Prostate gland (tissue), 2 donors: ENCODE results near the gene CSF1R.

Experiments used
- POLR2A ChIP-seq: fragments of 450-650 bp; IDR thresholded peaks from one replicate; pipeline ENCODE4 v1.6.1; 2016; ENCODE audit warnings: antibody characterized with exemption, mild to moderate bottlenecking
- TF ChIP-seq, protein P1 (sequence below), 4 experiments: fragments of 200-600 bp in 2 of 4; fragments of 450-650 bp in 2 of 4; sonication (generic) in 2 of 4; IDR thresholded peaks; 1 replicate in 3 of 4; 2 replicates in 1 of 4; pipeline ENCODE4 v1.5.1; 2016 to 2019; ENCODE audit warnings: antibody characterized with exemption in 4 of 4, mild to moderate bottlenecking in 2 of 4, moderate library complexity in 2 of 4

DNA sequence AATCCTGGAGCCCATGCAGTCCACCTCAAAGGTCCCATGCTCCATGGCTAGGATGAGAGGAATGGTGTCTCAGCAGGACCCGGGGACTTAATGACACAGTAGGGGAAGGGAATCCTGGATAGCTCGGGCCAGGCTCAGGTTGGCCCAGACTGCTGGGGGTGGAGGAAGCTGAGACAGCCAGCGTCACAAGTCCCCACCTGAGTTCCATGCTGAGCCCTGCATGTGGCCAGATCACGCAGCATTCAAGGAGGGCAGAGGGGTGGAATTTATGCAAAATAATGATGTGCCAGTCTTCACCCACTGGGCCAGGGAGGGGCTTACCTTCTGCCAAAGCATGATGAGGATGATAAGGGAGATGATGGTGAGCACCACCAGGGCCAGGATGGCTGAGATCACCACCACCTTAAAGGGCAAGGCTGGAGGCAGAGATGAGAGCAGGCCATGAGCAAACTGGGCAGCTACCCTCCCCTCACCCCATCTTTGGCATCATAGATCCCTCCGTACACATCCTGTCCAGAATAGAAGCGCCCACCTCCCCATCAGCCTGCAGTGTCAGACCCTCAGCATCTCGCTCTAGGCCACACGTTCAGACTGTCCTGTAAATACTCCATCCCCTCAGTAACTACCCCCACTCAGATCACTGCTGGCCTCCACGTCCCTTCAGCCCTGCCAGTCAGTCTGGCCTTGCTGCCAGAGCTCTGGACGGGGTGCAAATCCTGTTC, 40.0 kb upstream of the CSF1R start:
- TF ChIP-seq, protein P1, sequence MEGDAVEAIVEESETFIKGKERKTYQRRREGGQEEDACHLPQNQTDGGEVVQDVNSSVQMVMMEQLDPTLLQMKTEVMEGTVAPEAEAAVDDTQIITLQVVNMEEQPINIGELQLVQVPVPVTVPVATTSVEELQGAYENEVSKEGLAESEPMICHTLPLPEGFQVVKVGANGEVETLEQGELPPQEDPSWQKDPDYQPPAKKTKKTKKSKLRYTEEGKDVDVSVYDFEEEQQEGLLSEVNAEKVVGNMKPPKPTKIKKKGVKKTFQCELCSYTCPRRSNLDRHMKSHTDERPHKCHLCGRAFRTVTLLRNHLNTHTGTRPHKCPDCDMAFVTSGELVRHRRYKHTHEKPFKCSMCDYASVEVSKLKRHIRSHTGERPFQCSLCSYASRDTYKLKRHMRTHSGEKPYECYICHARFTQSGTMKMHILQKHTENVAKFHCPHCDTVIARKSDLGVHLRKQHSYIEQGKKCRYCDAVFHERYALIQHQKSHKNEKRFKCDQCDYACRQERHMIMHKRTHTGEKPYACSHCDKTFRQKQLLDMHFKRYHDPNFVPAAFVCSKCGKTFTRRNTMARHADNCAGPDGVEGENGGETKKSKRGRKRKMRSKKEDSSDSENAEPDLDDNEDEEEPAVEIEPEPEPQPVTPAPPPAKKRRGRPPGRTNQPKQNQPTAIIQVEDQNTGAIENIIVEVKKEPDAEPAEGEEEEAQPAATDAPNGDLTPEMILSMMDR (IDR thresholded peaks at IDR 0.05) = no peak
- no peak for TF ChIP-seq POLR2A
